H1 (cell line): ENCODE measurements around the gene UMOD. TPM values are rescaled to one million over a fixed set of nuclear protein-coding genes. Genes with fewer than 3 reads are reported as not detected.
A peak's percentile ranks its signal among the peaks of the same experiment; 100 is the strongest.

Source experiments
- CTCF ChIA-PET: fragments of 300-600 bp; sonication (Branson Sonifier 250); formaldehyde crosslinking; loops from one replicate; lab custom pipeline; 2021; ENCODE audit not compliant: partially characterized antibody; lab: Charles Lee
- POLR2A ChIA-PET: fragments of 300-600 bp; sonication (Branson Sonifier 250); formaldehyde crosslinking; loops from one replicate; lab custom pipeline; 2021; ENCODE audit warnings: inconsistent platforms; ENCODE audit not compliant: partially characterized antibody; lab: Charles Lee
- DNase-seq, 2 experiments: peaks; one replicate each; pipeline versions ENCODE4 v3.0.0 to v3.0.0-alpha.2; 2010 to 2022; ENCODE audit warnings: low spot score in 2 of 2, low read depth in 1 of 2, mixed read lengths in 1 of 2
- FAIRE-seq: peaks from 2 replicates; lab custom pipeline; 2011; peaks lifted over from hg19 to GRCh38; lab: Jason Lieb, UNC
- H2AFZ ChIP-seq: 2 replicates; pipeline ENCODE4 v1.8.1; 2012; ENCODE audit warnings: low read length, inconsistent platforms
- H2AK5ac ChIP-seq: 2 replicates; pipeline ENCODE4 v1.6.1; 2013; ENCODE audit warnings: low read depth, low read length
- H2BK120ac ChIP-seq: replicated peaks from 2 replicates; pipeline ENCODE3; 2013; ENCODE audit warnings: low read depth, low read length, inconsistent platforms
- H2BK12ac ChIP-seq: 2 replicates; pipeline ENCODE4 v1.6.1; 2013; ENCODE audit warnings: low read depth, low read length
- H2BK15ac ChIP-seq: 2 replicates; pipeline ENCODE4 v1.6.1; 2013; ENCODE audit warnings: low read length
- H2BK20ac ChIP-seq: 2 replicates; pipeline ENCODE4 v1.6.1; 2013; ENCODE audit warnings: low read length
- H2BK5ac ChIP-seq: 2 replicates; pipeline ENCODE4 v1.6.1; 2013; ENCODE audit warnings: low read depth, low read length
- H3K14ac ChIP-seq: 2 replicates; pipeline ENCODE4 v1.6.1; 2013; ENCODE audit warnings: inconsistent platforms; ENCODE audit not compliant: insufficient read length
- H3K18ac ChIP-seq: 2 replicates; pipeline ENCODE4 v1.6.1; 2013; ENCODE audit warnings: low read length; ENCODE audit errors: extremely low read depth
- H3K23ac ChIP-seq: 2 replicates; pipeline ENCODE4 v1.6.1; 2013; ENCODE audit warnings: inconsistent platforms; ENCODE audit not compliant: insufficient read length
- H3K23me2 ChIP-seq: 2 replicates; pipeline ENCODE4 v1.6.1; 2013; ENCODE audit warnings: low read depth, low read length
- H3K27ac ChIP-seq: 2 replicates; pipeline ENCODE4 v1.6.1; 2011; ENCODE audit warnings: low read depth, low read length, inconsistent platforms
- H3K27me3 ChIP-seq, 4 experiments: replicated peaks in 1 of 4; 1 replicate in 1 of 4; 2 replicates in 3 of 4; pipeline versions ENCODE4 v1.6.1 to v1.8.1; 2011 to 2013; ENCODE audit warnings: low read length in 3 of 4, mild to moderate bottlenecking in 3 of 4, inconsistent platforms in 2 of 4, mixed read lengths in 2 of 4, moderate library complexity in 1 of 4; ENCODE audit not compliant: control insufficient read depth in 3 of 4, insufficient read depth in 3 of 4; ENCODE audit errors: extremely low read depth in 1 of 4
- H3K36me3 ChIP-seq, 4 experiments: 2 replicates each; pipeline versions ENCODE4 v1.6.1 to v1.8.1; 2011 to 2013; ENCODE audit warnings: mild to moderate bottlenecking in 4 of 4, low read length in 3 of 4, moderate library complexity in 2 of 4, control low read depth in 1 of 4, inconsistent platforms in 1 of 4; ENCODE audit not compliant: insufficient read depth in 4 of 4, control insufficient read depth in 2 of 4
- H3K4ac ChIP-seq: replicated peaks from 2 replicates; pipeline ENCODE3; 2013; ENCODE audit warnings: low read length, low read depth, mixed read lengths, inconsistent platforms; ENCODE audit not compliant: insufficient read length
- H3K4me1 ChIP-seq, 4 experiments: replicated peaks in 1 of 4; 1 replicate in 1 of 4; 2 replicates in 3 of 4; pipeline versions ENCODE4 v1.6.1 to v1.8.1; 2011 to 2013; ENCODE audit warnings: low read length in 3 of 4, inconsistent platforms in 2 of 4, mixed read lengths in 1 of 4; ENCODE audit not compliant: insufficient read depth in 4 of 4, control insufficient read depth in 3 of 4
- H3K4me2 ChIP-seq, 2 experiments: 2 replicates each; pipeline versions ENCODE4 v1.6.1 to v1.8.1; 2011 to 2013; ENCODE audit warnings: low read depth in 2 of 2, low read length in 2 of 2, control low read depth in 1 of 2, inconsistent platforms in 1 of 2, mild to moderate bottlenecking in 1 of 2; ENCODE audit not compliant: insufficient read depth in 1 of 2
- H3K4me3 ChIP-seq, 4 experiments: fragments of 200-600, 300-600 bp in 1 of 4; sonication (generic), shearing (Covaris generic), sonication (Bioruptor Twin) in 1 of 4; 2 replicates each; pipeline versions ENCODE4 v1.5.1 to v1.8.1; 2011 to 2016; ENCODE audit warnings: low read length in 4 of 4, low read depth in 3 of 4, control low read depth in 2 of 4, inconsistent platforms in 2 of 4, mild to moderate bottlenecking in 2 of 4, mixed read lengths in 1 of 4, moderate library complexity in 1 of 4; ENCODE audit not compliant: insufficient read depth in 2 of 4; ENCODE audit errors: extremely low read depth in 1 of 4
- H3K56ac ChIP-seq: replicated peaks from 2 replicates; pipeline ENCODE3; 2013; ENCODE audit warnings: low read depth, mild to moderate bottlenecking, mixed read lengths, low read length, inconsistent platforms; ENCODE audit not compliant: insufficient read length
- H3K79me1 ChIP-seq: 2 replicates; pipeline ENCODE4 v1.6.1; 2013; ENCODE audit warnings: low read depth, low read length, control low read depth
- H3K79me2 ChIP-seq, 2 experiments: 2 replicates each; pipeline versions ENCODE4 v1.6.1 to v1.8.1; 2012 to 2013; ENCODE audit warnings: low read length in 2 of 2, mild to moderate bottlenecking in 2 of 2, inconsistent platforms in 1 of 2; ENCODE audit not compliant: insufficient read depth in 2 of 2, control insufficient read depth in 1 of 2
- H3K9ac ChIP-seq, 4 experiments: replicated peaks in 1 of 4; 1 replicate in 1 of 4; 2 replicates in 3 of 4; pipeline versions ENCODE4 v1.6.1 to v1.8.1; 2011 to 2013; ENCODE audit warnings: low read depth in 3 of 4, low read length in 3 of 4, control low read depth in 2 of 4, mild to moderate bottlenecking in 2 of 4, moderate library complexity in 2 of 4, inconsistent platforms in 1 of 4; ENCODE audit errors: extremely low read depth in 1 of 4
- H3K9me3 ChIP-seq, 2 experiments: 2 replicates each; pipeline versions ENCODE4 v1.6.1 to v1.8.1; 2012 to 2013; ENCODE audit warnings: mild to moderate bottlenecking in 2 of 2, moderate library complexity in 2 of 2, control low read depth in 1 of 2, inconsistent platforms in 1 of 2, low read depth in 1 of 2, low read length in 1 of 2, mixed read lengths in 1 of 2; ENCODE audit not compliant: insufficient read depth in 2 of 2
- H4K20me1 ChIP-seq, 2 experiments: replicated peaks in 1 of 2; 2 replicates each; pipeline versions ENCODE3 to v1.8.1; 2011 to 2013; ENCODE audit warnings: inconsistent platforms in 2 of 2, low read length in 2 of 2, mild to moderate bottlenecking in 1 of 2; ENCODE audit not compliant: insufficient read depth in 2 of 2, control insufficient read depth in 1 of 2
- H4K5ac ChIP-seq: 2 replicates; pipeline ENCODE4 v1.6.1; 2013; ENCODE audit warnings: low read length, low read depth, mixed read lengths, inconsistent platforms; ENCODE audit not compliant: insufficient read length
- H4K8ac ChIP-seq: 2 replicates; pipeline ENCODE4 v1.8.0; 2013; ENCODE audit warnings: mild to moderate bottlenecking, moderate library complexity, low read length, inconsistent platforms; ENCODE audit not compliant: insufficient read depth; ENCODE audit errors: extremely low read depth
- H4K91ac ChIP-seq: replicated peaks from 2 replicates; pipeline ENCODE3; 2013; ENCODE audit warnings: low read length, mixed read lengths, inconsistent platforms; ENCODE audit not compliant: insufficient read length
- RAD21 ChIP-seq, 2 experiments: IDR thresholded peaks in 1 of 2; conservative IDR thresholded peaks in 1 of 2; 2 replicates each; pipeline ENCODE4 v1.6.1; 2011; ENCODE audit warnings: low read depth in 2 of 2, low read length in 2 of 2, improper control_type of control experiment in 1 of 2, inconsistent platforms in 1 of 2, mild to moderate bottlenecking in 1 of 2, moderate library complexity in 1 of 2
- TEAD4 ChIP-seq: IDR thresholded peaks from 2 replicates; pipeline ENCODE4 v1.6.1; 2012; ENCODE audit warnings: low read depth, low read length, inconsistent platforms, mixed read lengths
- WGBS, 2 experiments: shearing (Covaris generic) in 1 of 2; methylation state at CpG; one replicate each; pipeline versions ENCODE4 v1.1.6 to v1.1.7; 2013 to 2015; ENCODE audit warnings: low lambda C conversion rate in 2 of 2, mixed read lengths in 2 of 2, inconsistent platforms in 1 of 2, low coverage in 1 of 2, missing lambda C conversion rate in 1 of 2; ENCODE audit not compliant: insufficient replicate concordance in 2 of 2, insufficient coverage in 1 of 2, insufficient read length in 1 of 2; ENCODE audit errors: extremely low coverage in 1 of 2, missing lambda C conversion rate in 1 of 2; 5-methylcytosine and 5-hydroxymethylcytosine counted together
- polyA plus RNA-seq, 7 experiments: library from polyadenylated mRNA; depleted of rRNA in 3 of 7; stranded (reverse) in 5 of 7; unstranded in 2 of 7; fragments of >200 nt in 5 of 7; fragments of 200-250 nt in 2 of 7; gene quantifications; 1 replicate in 5 of 7; 2 replicates in 1 of 7; 4 replicates in 1 of 7; pipeline versions ENCODE4 v1.2.1 to v1.2.3, GENCODE V29; 2011 to 2013; ENCODE audit warnings: missing spikeins in 2 of 7, mixed read lengths in 2 of 7
- total RNA-seq: library from RNA; stranded (reverse); fragmentation: NEBNext Ultra II Directional; extraction: Animal tissue kit (Norgen Biotek cat#: 25700); gene quantifications from 2 replicates; pipeline ENCODE4 v1.2.1, GENCODE V29; 2021

Gene UMOD
- total and polyA plus RNA-seq, 2 of the 8 experiments (the other 6 are each of a cell fraction or from before 2014, with no cell fraction given), result not detected

GRCh38 chr16:20285993-20286499 is 66.5 kb downstream of the UMOD start:
- H4K8ac ChIP-seq, result no peak overlapping the region
- peaks cover 0 to under 1% (median 0%) of the 10 kb centered on the region in 4 experiments; a peak in 3 of 7 replicates for H3K4me1 ChIP-seq
- H2BK12ac ChIP-seq, result no peak overlapping the region
- no peak overlapping the region for H2BK15ac ChIP-seq
- FAIRE-seq (no peak), DNase-seq (no peak)
- no peak overlapping the region for H3K4ac ChIP-seq
- CTCF ChIA-PET, result interaction anchor here (1.2 to 2.0 kb wide), 3 partner anchors 15 to 379 kb away, joined by 4 to 6 read pairs (median 4); no protein-coding TSS in a partner anchor
- H3K9me3 ChIP-seq, result no peaks in the 10 kb centered on the region
- H2BK20ac ChIP-seq, result no peak overlapping the region
- no peak overlapping the region for H3K27ac ChIP-seq
- no peak overlapping the region for H4K5ac ChIP-seq
- POLR2A ChIA-PET, result interaction anchor here (1.1 kb wide), 1 partner anchor 14 kb away, joined by 3 read pairs; no protein-coding TSS in a partner anchor
- H3K18ac ChIP-seq, result no peak overlapping the region
- H2BK5ac ChIP-seq, result no peak overlapping the region
- no peak overlapping the region for H2AFZ ChIP-seq
- no peak overlapping the region for H3K56ac ChIP-seq
- no peak overlapping the region for H3K14ac ChIP-seq
- H3K4me2 ChIP-seq, result no peak overlapping the region
- no peak overlapping the region for H2AK5ac ChIP-seq
- TF ChIP-seq TEAD4 (peak; percentile 96), RAD21 (IDR thresholded peaks at IDR 0.05 in 1 of 2, conservative IDR thresholded peaks at IDR 0.05 in 1 of 2; ENCODE audit: low read depth in 2 of 2, low read length in 2 of 2) (no peak)
- 81% methylated on average over 6 of the region's 6 CpGs; no CpG with 5 or more reads in 1 of the 2 experiments for WGBS, 2 experiments
- no peaks in the 10 kb centered on the region for H3K27me3 ChIP-seq
- no peaks in the 10 kb centered on the region for H3K36me3 ChIP-seq
- H3K4me3 ChIP-seq, result no peak overlapping the region
- H3K79me2 ChIP-seq, result no peaks in the 10 kb centered on the region
- no peaks in the 10 kb centered on the region for H4K20me1 ChIP-seq
- no peak overlapping the region for H3K9ac ChIP-seq
- no peak overlapping the region for H2BK120ac ChIP-seq
- no peak overlapping the region for H4K91ac ChIP-seq
- no peaks in the 10 kb centered on the region for H3K79me1 ChIP-seq
- H3K23me2 ChIP-seq, result no peaks in the 10 kb centered on the region
- H3K23ac ChIP-seq, result no peak overlapping the region

Other genes with a start within 250 kb of the UMOD start
- gene GP2, start 25.2 kb downstream of the UMOD start, total RNA-seq, result not detected in 2 replicates
- not detected in 2 replicates for gene GP2, start 25.2 kb downstream of the UMOD start, polyA plus RNA-seq (2011; rRNA removed)
- not detected in 2 replicates for gene PDILT, start 52.0 kb upstream of the UMOD start, total RNA-seq
- gene PDILT, start 52.0 kb upstream of the UMOD start, polyA plus RNA-seq (2011; rRNA removed), result not detected in 2 replicates
- not detected in 2 replicates for gene ACSM5, start 56.8 kb upstream of the UMOD start, total RNA-seq
- not detected in 2 replicates for gene ACSM5, start 56.8 kb upstream of the UMOD start, polyA plus RNA-seq (2011; rRNA removed)
- not detected in 2 replicates for gene ACSM2A, start 98.8 kb upstream of the UMOD start, total RNA-seq
- not detected in 2 replicates for gene ACSM2A, start 98.8 kb upstream of the UMOD start, polyA plus RNA-seq (2011; rRNA removed)
- gene ACSM2B, start 223.7 kb upstream of the UMOD start, total RNA-seq, result not detected in 2 replicates
- not detected in 2 replicates for gene ACSM2B, start 223.7 kb upstream of the UMOD start, polyA plus RNA-seq (2011; rRNA removed)